CD4-positive, alpha-beta T cell (primary cell): ENCODE data around the gene CDK14. TPM values are rescaled to one million over a fixed set of nuclear protein-coding genes. Genes with fewer than 3 reads are reported as not detected.

Experiments used
- ATAC-seq: fragments of 200-7000 bp; cut with Tn5 transposase; one replicate; pipeline ENCODE4 v1.10.0; 2022; ENCODE audit warnings: mild to moderate bottlenecking; ENCODE audit not compliant: poor library complexity
- CTCF ChIA-PET: fragments of 350-600 bp; sonication (Branson Sonifier 250); formaldehyde crosslinking; loops from one replicate; lab custom pipeline; 2021; ENCODE audit warnings: antibody characterized with exemption, inconsistent platforms; lab: Charles Lee
- POLR2A ChIA-PET: fragments of 350-600 bp; sonication (Branson Sonifier 250); formaldehyde crosslinking; loops from one replicate; lab custom pipeline; 2021; ENCODE audit warnings: antibody characterized with exemption, inconsistent platforms; lab: Charles Lee
- DNase-seq, 14 experiments: peaks; one replicate each; pipeline ENCODE4 v3.0.0-alpha.2; 2013 to 2020; ENCODE audit warnings: mixed read lengths in 2 of 14
- H3K27ac ChIP-seq, 2 donors: one replicate each; pipeline versions ENCODE4 v1.5.1 to v1.7.0; 2013; ENCODE audit warnings: low read length in 2 of 2, low read depth in 1 of 2, mild to moderate bottlenecking in 1 of 2
- H3K27me3 ChIP-seq, 2 experiments: 1 replicate in 1 of 2; 2 replicates in 1 of 2; pipeline versions ENCODE4 v1.6.1 to v1.7.0; 2013; ENCODE audit warnings: low read length in 2 of 2, control low read depth in 1 of 2, mild to moderate bottlenecking in 1 of 2, moderate library complexity in 1 of 2; ENCODE audit not compliant: insufficient read depth in 2 of 2, control insufficient read depth in 1 of 2
- H3K36me3 ChIP-seq: one replicate; pipeline ENCODE4 v1.6.1; 2013; ENCODE audit warnings: low read length, control low read depth; ENCODE audit not compliant: insufficient read depth
- H3K4me1 ChIP-seq: one replicate; pipeline ENCODE4 v1.6.1; 2013; ENCODE audit warnings: low read length, control low read depth; ENCODE audit not compliant: insufficient read depth
- H3K4me3 ChIP-seq: one replicate; pipeline ENCODE4 v1.5.1; 2013; ENCODE audit warnings: mild to moderate bottlenecking, low read length, moderate library complexity
- H3K9me3 ChIP-seq, 2 experiments: 1 replicate in 1 of 2; 2 replicates in 1 of 2; pipeline versions ENCODE4 v1.6.1 to v1.7.0; 2013; ENCODE audit warnings: low read length in 2 of 2, mild to moderate bottlenecking in 2 of 2, control low read depth in 1 of 2, moderate library complexity in 1 of 2; ENCODE audit not compliant: control insufficient read depth in 1 of 2, insufficient read depth in 1 of 2
- H3K27ac Mint-ChIP-seq: one replicate; pipeline ENCODE4 v1.8.0; 2020; ENCODE audit warnings: mixed read lengths
- H3K27me3 Mint-ChIP-seq: one replicate; pipeline ENCODE4 v1.8.0; 2021; ENCODE audit warnings: mixed read lengths
- H3K36me3 Mint-ChIP-seq: one replicate; pipeline ENCODE4 v1.8.0; 2021; ENCODE audit warnings: low read depth, mixed read lengths
- H3K4me1 Mint-ChIP-seq: one replicate; pipeline ENCODE4 v1.8.0; 2021; ENCODE audit warnings: low read depth, mixed read lengths
- H3K4me3 Mint-ChIP-seq: one replicate; pipeline ENCODE4 v1.8.0; 2020; ENCODE audit warnings: mild to moderate bottlenecking, mixed read lengths
- H3K9me3 Mint-ChIP-seq: one replicate; pipeline ENCODE4 v1.8.0; 2020; ENCODE audit warnings: mixed read lengths
- CTCF ChIP-seq: fragments of 200-600 bp; IDR thresholded peaks from one replicate; pipeline ENCODE4 v1.8.0; 2022; ENCODE audit warnings: antibody characterized with exemption, mild to moderate bottlenecking
- intact Hi-C, 2 experiments: fragments of 100-400 bp; cut with DNase I in 1 of 2; cut with micrococcal nuclease in 1 of 2; formaldehyde crosslinking; loops; one replicate each; pipeline versions ENCODE4 v1.15.1 to v1.9.0; 2023 to 2025; cut with DNase I, micrococcal nuclease
- total RNA-seq, 174 experiments: library from RNA in 2 of 174; stranded (reverse) in 2 of 174; gene quantifications; one replicate each; pipeline ENCODE4 v1.2.3 and lab custom pipeline; 2021 to 2026

The CDK14 gene
- total RNA-seq, 2 experiments from 2014 or later = 0.45 to 0.47 TPM

- no peaks in the 10 kb centered on the region for H3K9me3 Mint-ChIP-seq
- H3K27ac Mint-ChIP-seq = no peak overlapping the region
- ChIA-PET POLR2A (no interaction called here), CTCF (no interaction called here)
- DNase-seq (no peak), ATAC-seq (no peak)
- H3K4me3 ChIP-seq = no peak overlapping the region
- intact Hi-C loops = no loop called here
- H3K4me3 Mint-ChIP-seq = no peak overlapping the region
- no peaks in the 10 kb centered on the region for H3K36me3 ChIP-seq
- no peak for TF ChIP-seq CTCF
- H3K27me3 ChIP-seq = no peaks in the 10 kb centered on the region
- H3K27ac ChIP-seq = no peak overlapping the region
- H3K27me3 Mint-ChIP-seq = peaks cover 7% of the 10 kb centered on the region
- H3K4me1 Mint-ChIP-seq = no peaks in the 10 kb centered on the region
- no peaks in the 10 kb centered on the region for H3K4me1 ChIP-seq
- H3K9me3 ChIP-seq = no peaks in the 10 kb centered on the region
- H3K36me3 Mint-ChIP-seq = no peaks in the 10 kb centered on the region
Observed at GRCh38 chr7:91043186-91043585, 447.1 kb downstream of the CDK14 start.

GRCh38 chr7:91043924-91044645 is 448.0 kb downstream of the CDK14 start:
- no peak for TF ChIP-seq CTCF
- Mint-ChIP-seq H3K36me3 (no peaks in the 10 kb centered on the region), H3K27ac (no peak overlapping the region), H3K27me3 (peaks cover 7% of the 10 kb centered on the region), H3K9me3 (no peaks in the 10 kb centered on the region), H3K4me1 (no peaks in the 10 kb centered on the region), H3K4me3 (no peak overlapping the region)
- ATAC-seq = no peak
- H3K27me3 ChIP-seq = no peaks in the 10 kb centered on the region
- ChIA-PET POLR2A (no interaction called here), CTCF (no interaction called here)
- H3K4me3 ChIP-seq = no peak overlapping the region
- DNase-seq = no peak
- no peak overlapping the region for H3K27ac ChIP-seq
- no peaks in the 10 kb centered on the region for H3K4me1 ChIP-seq
- H3K36me3 ChIP-seq = no peaks in the 10 kb centered on the region
- intact Hi-C loops = no loop called here
- no peaks in the 10 kb centered on the region for H3K9me3 ChIP-seq

GRCh38 chr7:91045606-91046005 is 449.5 kb downstream of the CDK14 start:
- intact Hi-C loops = no loop called here
- H3K4me3 Mint-ChIP-seq = no peak overlapping the region
- DNase-seq = no peak
- Histone ChIP-seq H3K36me3 (no peaks in the 10 kb centered on the region), H3K4me1 (no peaks in the 10 kb centered on the region), H3K9me3 (no peaks in the 10 kb centered on the region), H3K27ac (no peak overlapping the region), H3K27me3 (no peaks in the 10 kb centered on the region), H3K4me3 (no peak overlapping the region)
- no peak for ATAC-seq
- ChIA-PET CTCF (no interaction called here), POLR2A (no interaction called here)
- no peak overlapping the region for H3K27ac Mint-ChIP-seq
- H3K4me1 Mint-ChIP-seq = peaks cover 2% of the 10 kb centered on the region
- H3K36me3 Mint-ChIP-seq = no peaks in the 10 kb centered on the region
- peaks cover 7% of the 10 kb centered on the region for H3K27me3 Mint-ChIP-seq
- H3K9me3 Mint-ChIP-seq = no peaks in the 10 kb centered on the region
- TF ChIP-seq CTCF = no peak
